ENCODE data around the gene TP53TG3. TPM values are rescaled to one million over a fixed set of nuclear protein-coding genes. Genes with fewer than 3 reads are reported as not detected.
"Not testable (repeated sequence)": the region's sequence is repeated elsewhere in the genome, so short reads cannot be mapped to it uniquely, and the experiment has no call there.

TP53TG3 gene
- total and polyA plus RNA-seq, 9 of the 15 experiments (the other 6 are each of a cell fraction or from before 2014, with no cell fraction given): 0.64 to 19.0 (median 5.0) TPM

GRCh38 chr16:32632096-32632495 is 43.9 kb downstream of the TP53TG3 start:
- FAIRE-seq; ATAC-seq; H4K20me1 ChIP-seq (replicated peaks; ENCODE audit: control insufficient read depth, insufficient read depth, low read length); H3K27ac ChIP-seq (ENCODE audit: extremely low read depth, low read depth, low read length); H3K9ac ChIP-seq (ENCODE audit: insufficient read depth in 1 of 2, low read depth in 2 of 2, low read length in 2 of 2); H3K4me1 ChIP-seq (replicated peaks in 1 of 2; ENCODE audit: control insufficient read depth in 2 of 2, insufficient read depth in 2 of 2, low read length in 2 of 2); H2AFZ ChIP-seq (ENCODE audit: low read depth, low read length); H3K4me2 ChIP-seq (ENCODE audit: insufficient read depth, low read length); intact Hi-C loops (cut with micrococcal nuclease); H3K9me1 ChIP-seq (ENCODE audit: control insufficient read depth, insufficient read depth, low read length); BruUV-seq (replicated peaks); H3K79me2 ChIP-seq (ENCODE audit: control insufficient read depth, insufficient read depth, low read length); H3K4me3 ChIP-seq; H3K36me3 ChIP-seq (ENCODE audit: control insufficient read depth, insufficient read depth, low read length); H3K27me3 ChIP-seq (ENCODE audit: control insufficient read depth in 2 of 2, insufficient read depth in 2 of 2, low read length in 2 of 2); CTCF ChIA-PET (ENCODE audit: low intra/inter-chr PET ratio); in situ Hi-C loops (cut with MboI); DNase-seq (ENCODE audit: extremely low read depth in 1 of 4, low spot score in 3 of 4); H3K9me3 ChIP-seq (replicated peaks; ENCODE audit: control insufficient read depth, insufficient read depth, low read depth, low read length); POLR2A ChIA-PET: not testable (repeated sequence)
- no CpG with 5 or more reads among the region's 8 CpGs for WGBS (ENCODE audit: insufficient coverage, low coverage, missing lambda C conversion rate)

Small RNAs within 50 kb of the gene (small RNA-seq; reads per million reads assigned to genes)
- gene AC138907.6: not detected
